ENCODE measurements around the gene TYK2. TPM values are rescaled to one million over a fixed set of nuclear protein-coding genes. Genes with fewer than 3 reads are reported as not detected.

TYK2 gene
- total RNA-seq, 4 donors from 2014 or later, result 138 to 531 (median 246) TPM

DNA sequence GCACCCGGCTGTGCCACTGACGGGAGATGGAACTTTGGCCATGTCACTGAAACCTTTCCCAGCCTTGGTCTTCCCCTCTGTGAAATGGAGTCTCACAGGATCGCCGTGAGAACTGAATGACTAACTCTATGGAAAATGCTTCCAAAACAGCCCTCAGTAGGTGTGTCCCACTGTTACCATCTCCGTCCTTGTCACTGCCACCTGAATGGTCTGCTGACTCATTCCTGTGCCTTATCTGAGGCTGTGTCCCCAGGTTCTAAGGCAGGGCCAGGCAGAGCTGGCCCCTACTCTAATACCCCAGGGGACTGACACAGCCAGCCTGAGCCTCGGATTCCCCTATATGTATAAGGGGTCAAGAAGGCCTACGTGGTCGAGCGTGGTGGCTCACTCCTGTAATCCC, 18.4 kb upstream of the TYK2 start:
- Histone ChIP-seq H3K36me3 (peaks cover 0 to 32% (median 0%) of the 10 kb centered on the region in 3 donors), H3K4me1 (peaks cover 2 to 25% (median 6%) of the 10 kb centered on the region in 4 donors), H3K27ac (no peak overlapping the region), H3K4me3 (no peak overlapping the region), H3K27me3 (no peaks in the 10 kb centered on the region), H3K9me3 (no peaks in the 10 kb centered on the region)
- no peak for DNase-seq
- TF ChIP-seq, protein P1, sequence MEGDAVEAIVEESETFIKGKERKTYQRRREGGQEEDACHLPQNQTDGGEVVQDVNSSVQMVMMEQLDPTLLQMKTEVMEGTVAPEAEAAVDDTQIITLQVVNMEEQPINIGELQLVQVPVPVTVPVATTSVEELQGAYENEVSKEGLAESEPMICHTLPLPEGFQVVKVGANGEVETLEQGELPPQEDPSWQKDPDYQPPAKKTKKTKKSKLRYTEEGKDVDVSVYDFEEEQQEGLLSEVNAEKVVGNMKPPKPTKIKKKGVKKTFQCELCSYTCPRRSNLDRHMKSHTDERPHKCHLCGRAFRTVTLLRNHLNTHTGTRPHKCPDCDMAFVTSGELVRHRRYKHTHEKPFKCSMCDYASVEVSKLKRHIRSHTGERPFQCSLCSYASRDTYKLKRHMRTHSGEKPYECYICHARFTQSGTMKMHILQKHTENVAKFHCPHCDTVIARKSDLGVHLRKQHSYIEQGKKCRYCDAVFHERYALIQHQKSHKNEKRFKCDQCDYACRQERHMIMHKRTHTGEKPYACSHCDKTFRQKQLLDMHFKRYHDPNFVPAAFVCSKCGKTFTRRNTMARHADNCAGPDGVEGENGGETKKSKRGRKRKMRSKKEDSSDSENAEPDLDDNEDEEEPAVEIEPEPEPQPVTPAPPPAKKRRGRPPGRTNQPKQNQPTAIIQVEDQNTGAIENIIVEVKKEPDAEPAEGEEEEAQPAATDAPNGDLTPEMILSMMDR (IDR thresholded peaks at IDR 0.05), result no peak
- TF ChIP-seq POLR2A (IDR thresholded peaks at IDR 0.05), result no peak

DNA sequence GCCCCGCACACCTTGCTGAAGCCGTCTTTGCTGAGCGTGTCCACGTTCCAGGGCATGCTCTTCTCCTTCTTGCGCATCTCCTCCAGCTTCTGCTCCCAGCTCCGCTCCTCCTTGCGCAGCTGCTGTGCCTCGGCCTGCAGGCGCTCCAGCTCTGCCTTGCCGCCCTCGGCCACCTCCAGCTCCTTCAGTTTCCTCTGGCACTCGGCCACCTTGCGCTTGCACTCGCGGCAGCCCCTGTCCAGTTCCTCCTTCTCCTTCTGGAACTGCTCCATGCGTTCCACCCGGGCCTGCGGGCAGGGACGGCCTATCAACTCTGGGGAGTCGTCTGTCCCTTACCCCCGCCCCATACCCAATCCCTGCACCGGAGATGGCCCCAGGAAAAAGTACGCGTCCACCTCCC, 15.5 kb upstream of the TYK2 start:
- Histone ChIP-seq H3K27ac (no peak overlapping the region), H3K4me1 (peaks cover 0 to 5% (median under 1%) of the 10 kb centered on the region in 4 donors), H3K4me3 (no peak overlapping the region), H3K9me3 (no peaks in the 10 kb centered on the region), H3K27me3 (no peaks in the 10 kb centered on the region), H3K36me3 (peaks cover 0 to 61% (median 0%) of the 10 kb centered on the region in 3 donors)
- DNase-seq, result no peak
- TF ChIP-seq, protein P1 (IDR thresholded peaks at IDR 0.05), result no peak
- TF ChIP-seq POLR2A (IDR thresholded peaks at IDR 0.05), result no peak

DNA sequence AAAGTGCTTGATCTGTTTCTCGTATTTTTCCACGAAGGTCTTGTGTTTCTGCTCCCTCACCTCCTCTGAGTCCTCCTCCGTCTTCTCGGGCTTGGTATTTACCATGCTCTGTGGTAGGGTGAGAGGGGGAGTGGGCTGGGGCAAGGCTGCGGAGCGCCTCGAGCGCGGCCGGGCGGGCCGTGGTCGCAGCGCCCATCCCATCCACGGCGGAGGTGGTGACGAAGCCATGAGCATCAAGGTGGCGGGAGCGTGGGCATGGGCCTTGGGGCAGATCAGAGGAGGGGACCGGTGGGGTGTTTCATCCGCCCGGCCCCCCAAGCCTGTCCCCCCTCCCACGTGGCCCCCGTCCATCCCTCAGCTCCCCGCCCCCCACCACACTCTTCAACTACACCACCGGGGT, 15.1 kb upstream of the TYK2 start:
- Histone ChIP-seq H3K27me3 (no peaks in the 10 kb centered on the region), H3K36me3 (peaks cover 0 to 63% (median 0%) of the 10 kb centered on the region in 3 donors), H3K4me3 (no peak overlapping the region), H3K9me3 (no peaks in the 10 kb centered on the region), H3K4me1 (peaks cover 0 to 3% (median 0%) of the 10 kb centered on the region in 4 donors), H3K27ac (no peak overlapping the region)
- DNase-seq, result no peak
- TF ChIP-seq, protein P1 (IDR thresholded peaks at IDR 0.05), result no peak
- no peak for TF ChIP-seq POLR2A (IDR thresholded peaks at IDR 0.05)

DNA sequence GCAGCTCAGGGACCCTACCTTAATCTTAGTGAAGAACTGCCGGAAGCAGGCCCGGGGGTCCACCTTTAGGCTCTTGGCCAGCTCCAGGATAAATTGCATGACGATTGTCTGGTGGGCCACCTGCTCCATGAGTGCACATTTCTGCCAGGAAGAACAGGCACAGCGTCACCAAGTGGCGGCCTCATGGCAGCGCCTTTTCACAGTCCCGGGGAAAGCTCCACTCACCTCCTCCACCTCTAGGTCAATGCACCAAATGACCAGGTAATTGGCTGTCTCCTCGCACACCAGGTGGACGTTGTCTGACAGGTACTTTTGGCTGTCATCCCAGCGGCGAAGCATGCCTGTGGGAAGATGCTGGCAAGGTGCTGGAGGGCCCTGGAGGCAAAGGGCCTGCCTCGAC, 14.6 kb upstream of the TYK2 start:
- H3K27ac ChIP-seq, result no peak overlapping the region
- no peak overlapping the region for H3K4me3 ChIP-seq
- H3K27me3 ChIP-seq, result no peaks in the 10 kb centered on the region
- peaks cover 0 to 63% (median 0%) of the 10 kb centered on the region in 3 donors for H3K36me3 ChIP-seq
- peaks cover 0 to 1% (median 0%) of the 10 kb centered on the region in 4 donors for H3K4me1 ChIP-seq
- H3K9me3 ChIP-seq, result no peaks in the 10 kb centered on the region
- TF ChIP-seq, protein P1 (IDR thresholded peaks at IDR 0.05), result no peak
- no peak for TF ChIP-seq POLR2A (IDR thresholded peaks at IDR 0.05)
- DNase-seq, result no peak

DNA sequence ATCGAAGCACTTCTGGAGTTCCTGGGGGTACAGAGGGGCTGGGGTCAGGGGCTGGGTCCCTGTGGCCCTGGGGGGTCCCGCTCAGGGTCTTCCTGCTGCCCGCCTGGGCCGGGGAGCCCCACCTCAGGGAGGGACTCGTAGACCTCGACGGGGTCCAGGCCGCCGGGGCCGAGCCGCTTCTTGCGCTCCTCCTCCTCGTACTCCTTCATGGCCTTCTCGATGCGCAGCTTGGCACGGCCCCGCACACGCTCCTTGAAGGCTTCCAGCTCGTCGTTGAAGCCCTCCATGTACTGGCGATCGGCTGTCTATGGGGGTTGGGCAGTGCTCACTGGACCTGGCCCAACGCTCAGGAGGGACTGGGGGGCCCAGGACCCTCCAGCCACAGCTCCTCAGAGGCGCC, 12.8 kb upstream of the TYK2 start:
- Histone ChIP-seq H3K9me3 (no peaks in the 10 kb centered on the region), H3K27ac (no peak overlapping the region), H3K4me3 (no peak overlapping the region), H3K4me1 (peaks cover 0 to 3% (median 0%) of the 10 kb centered on the region in 4 donors), H3K27me3 (no peaks in the 10 kb centered on the region), H3K36me3 (peaks cover 0 to 59% (median 0%) of the 10 kb centered on the region in 3 donors)
- no peak for TF ChIP-seq POLR2A (IDR thresholded peaks at IDR 0.05)
- DNase-seq, result no peak

DNA sequence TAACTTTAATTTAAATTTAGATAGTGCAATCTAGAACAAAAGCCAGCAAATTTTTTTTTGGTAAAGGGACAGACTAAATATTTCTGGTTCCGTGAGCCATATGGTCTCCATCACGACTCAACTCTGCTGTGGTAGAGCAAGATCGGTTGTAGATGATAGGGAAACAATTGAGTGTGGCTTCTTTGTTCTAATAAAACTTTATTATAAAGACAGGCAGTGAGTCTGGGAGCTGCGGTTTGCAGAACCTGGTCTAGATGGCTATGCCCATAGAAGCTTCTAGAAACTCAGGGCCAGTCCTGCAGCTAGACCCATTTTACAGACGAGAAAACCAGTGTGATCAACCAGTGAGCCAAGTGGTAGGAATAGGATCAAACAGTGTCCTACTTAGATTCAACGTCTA, 11.7 kb upstream of the TYK2 start:
- peaks cover 0 to 3% (median 0%) of the 10 kb centered on the region in 4 donors for H3K4me1 ChIP-seq
- TF ChIP-seq, protein P1 (IDR thresholded peaks at IDR 0.05), result no peak
- TF ChIP-seq POLR2A (IDR thresholded peaks at IDR 0.05), result no peak
- no peak overlapping the region for H3K4me3 ChIP-seq
- H3K27ac ChIP-seq, result no peak overlapping the region
- no peaks in the 10 kb centered on the region for H3K9me3 ChIP-seq
- H3K36me3 ChIP-seq, result peaks cover 0 to 59% (median 0%) of the 10 kb centered on the region in 3 donors
- DNase-seq, result no peak
- no peaks in the 10 kb centered on the region for H3K27me3 ChIP-seq
